Panc1 (cell line): ENCODE measurements around the gene BATF3.

ENCODE experiments used
- POLR2AphosphoS5 ChIP-seq: IDR thresholded peaks from 2 replicates; pipeline ENCODE4 v1.6.1; 2012; ENCODE audit warnings: mild to moderate bottlenecking, low read depth, low read length, moderate library complexity
- SIN3A ChIP-seq: IDR thresholded peaks from 2 replicates; pipeline ENCODE4 v1.6.1; 2012; ENCODE audit warnings: low read depth, mild to moderate bottlenecking, low read length, moderate library complexity, borderline replicate concordance; ENCODE audit not compliant: insufficient read depth
- TF ChIP-seq, protein P1 (sequence below): fragments of 450-650 bp; IDR thresholded peaks from 2 replicates; pipeline ENCODE4 v1.5.1; 2017; ENCODE audit warnings: mild to moderate bottlenecking
- TF ChIP-seq, protein P2 (sequence below), 2 experiments: IDR thresholded peaks; 2 replicates each; pipeline ENCODE4 v1.6.1; 2011 to 2012; ENCODE audit warnings: low read depth in 2 of 2, control low read depth in 1 of 2, low read length in 1 of 2, mild to moderate bottlenecking in 1 of 2, moderate library complexity in 1 of 2; ENCODE audit not compliant: insufficient read depth in 1 of 2

DNA sequence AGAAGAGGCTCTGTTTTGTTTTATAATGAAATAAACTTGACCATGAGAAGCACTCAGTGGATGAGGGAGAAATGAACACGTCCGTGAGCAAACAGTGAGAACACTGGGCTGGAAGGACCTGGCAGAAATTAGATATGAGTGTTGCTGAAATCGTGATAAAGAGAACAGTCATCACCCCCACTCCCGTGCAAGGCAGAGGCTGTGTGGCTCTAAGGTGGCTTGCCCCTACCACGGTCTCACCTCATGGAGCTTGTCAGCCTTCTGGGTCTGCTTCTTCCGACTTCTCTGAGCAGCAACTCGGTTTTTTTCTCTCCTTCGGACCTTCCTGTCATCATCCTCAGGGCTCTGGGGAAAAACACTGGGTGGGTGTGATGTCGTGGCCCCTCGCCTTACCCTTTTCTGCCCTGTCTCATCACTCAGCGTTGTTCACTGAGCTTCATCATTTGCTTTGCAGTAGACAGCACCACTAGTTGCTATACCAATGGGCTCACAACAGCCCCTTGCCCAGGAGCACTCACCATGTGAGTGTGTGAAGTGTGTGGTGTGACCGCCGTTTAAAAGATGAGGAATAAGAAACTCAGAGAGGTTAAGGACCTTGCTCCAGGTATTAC is 2.8 kb downstream of the BATF3 start:
- TF ChIP-seq, protein P1, sequence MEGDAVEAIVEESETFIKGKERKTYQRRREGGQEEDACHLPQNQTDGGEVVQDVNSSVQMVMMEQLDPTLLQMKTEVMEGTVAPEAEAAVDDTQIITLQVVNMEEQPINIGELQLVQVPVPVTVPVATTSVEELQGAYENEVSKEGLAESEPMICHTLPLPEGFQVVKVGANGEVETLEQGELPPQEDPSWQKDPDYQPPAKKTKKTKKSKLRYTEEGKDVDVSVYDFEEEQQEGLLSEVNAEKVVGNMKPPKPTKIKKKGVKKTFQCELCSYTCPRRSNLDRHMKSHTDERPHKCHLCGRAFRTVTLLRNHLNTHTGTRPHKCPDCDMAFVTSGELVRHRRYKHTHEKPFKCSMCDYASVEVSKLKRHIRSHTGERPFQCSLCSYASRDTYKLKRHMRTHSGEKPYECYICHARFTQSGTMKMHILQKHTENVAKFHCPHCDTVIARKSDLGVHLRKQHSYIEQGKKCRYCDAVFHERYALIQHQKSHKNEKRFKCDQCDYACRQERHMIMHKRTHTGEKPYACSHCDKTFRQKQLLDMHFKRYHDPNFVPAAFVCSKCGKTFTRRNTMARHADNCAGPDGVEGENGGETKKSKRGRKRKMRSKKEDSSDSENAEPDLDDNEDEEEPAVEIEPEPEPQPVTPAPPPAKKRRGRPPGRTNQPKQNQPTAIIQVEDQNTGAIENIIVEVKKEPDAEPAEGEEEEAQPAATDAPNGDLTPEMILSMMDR = no peak
- TF ChIP-seq POLR2AphosphoS5 = no peak
- TF ChIP-seq, protein P2, sequence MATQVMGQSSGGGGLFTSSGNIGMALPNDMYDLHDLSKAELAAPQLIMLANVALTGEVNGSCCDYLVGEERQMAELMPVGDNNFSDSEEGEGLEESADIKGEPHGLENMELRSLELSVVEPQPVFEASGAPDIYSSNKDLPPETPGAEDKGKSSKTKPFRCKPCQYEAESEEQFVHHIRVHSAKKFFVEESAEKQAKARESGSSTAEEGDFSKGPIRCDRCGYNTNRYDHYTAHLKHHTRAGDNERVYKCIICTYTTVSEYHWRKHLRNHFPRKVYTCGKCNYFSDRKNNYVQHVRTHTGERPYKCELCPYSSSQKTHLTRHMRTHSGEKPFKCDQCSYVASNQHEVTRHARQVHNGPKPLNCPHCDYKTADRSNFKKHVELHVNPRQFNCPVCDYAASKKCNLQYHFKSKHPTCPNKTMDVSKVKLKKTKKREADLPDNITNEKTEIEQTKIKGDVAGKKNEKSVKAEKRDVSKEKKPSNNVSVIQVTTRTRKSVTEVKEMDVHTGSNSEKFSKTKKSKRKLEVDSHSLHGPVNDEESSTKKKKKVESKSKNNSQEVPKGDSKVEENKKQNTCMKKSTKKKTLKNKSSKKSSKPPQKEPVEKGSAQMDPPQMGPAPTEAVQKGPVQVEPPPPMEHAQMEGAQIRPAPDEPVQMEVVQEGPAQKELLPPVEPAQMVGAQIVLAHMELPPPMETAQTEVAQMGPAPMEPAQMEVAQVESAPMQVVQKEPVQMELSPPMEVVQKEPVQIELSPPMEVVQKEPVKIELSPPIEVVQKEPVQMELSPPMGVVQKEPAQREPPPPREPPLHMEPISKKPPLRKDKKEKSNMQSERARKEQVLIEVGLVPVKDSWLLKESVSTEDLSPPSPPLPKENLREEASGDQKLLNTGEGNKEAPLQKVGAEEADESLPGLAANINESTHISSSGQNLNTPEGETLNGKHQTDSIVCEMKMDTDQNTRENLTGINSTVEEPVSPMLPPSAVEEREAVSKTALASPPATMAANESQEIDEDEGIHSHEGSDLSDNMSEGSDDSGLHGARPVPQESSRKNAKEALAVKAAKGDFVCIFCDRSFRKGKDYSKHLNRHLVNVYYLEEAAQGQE (IDR thresholded peaks at IDR 0.05; ENCODE audit: insufficient read depth in 1 of 2, low read depth in 2 of 2, low read length in 1 of 2) = no peak
- no peak for TF ChIP-seq SIN3A
